Adrenal gland (tissue), 5 donors: Measurements from ENCODE around the gene FAM177B.

ENCODE experiments used
- POLR2A ChIP-seq, 2 donors: fragments of 450-650 bp; IDR thresholded peaks; one replicate each; pipeline ENCODE4 v1.6.1; 2017; ENCODE audit warnings: antibody characterized with exemption in 2 of 2, mild to moderate bottlenecking in 2 of 2, moderate library complexity in 1 of 2
- TF ChIP-seq, protein P1 (sequence below), 6 experiments: fragments of 450-650 bp in 4 of 6; fragments of 200-600 bp in 2 of 6; sonication (generic) in 1 of 6; IDR thresholded peaks; 1 replicate in 5 of 6; 2 replicates in 1 of 6; pipeline versions ENCODE4 v1.5.1 to v1.8.0; 2016 to 2021; ENCODE audit warnings: antibody characterized with exemption in 6 of 6, mild to moderate bottlenecking in 2 of 6, moderate library complexity in 1 of 6
- donor health status: DM: no; HTN: no; CAD: no.

DNA sequence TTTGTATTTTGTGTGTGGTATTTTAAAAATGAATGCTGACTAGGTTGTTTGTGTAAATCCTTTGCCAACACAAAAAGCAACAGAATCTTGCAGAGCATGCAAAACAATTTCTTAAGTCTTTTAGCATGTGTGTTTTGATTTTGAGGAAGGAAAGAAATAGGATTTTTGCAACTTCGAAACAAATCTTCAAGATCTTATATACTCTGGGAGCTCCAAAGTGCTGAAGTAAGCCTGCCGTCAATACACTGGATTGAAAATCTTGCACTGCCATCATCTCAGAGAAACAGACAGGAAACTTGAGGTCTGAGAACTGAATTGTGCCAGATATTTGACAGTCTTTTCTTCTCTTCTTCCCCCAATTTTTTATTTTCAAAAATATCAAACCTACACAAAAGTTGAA lies 48.5 kb downstream of the FAM177B start:
- TF ChIP-seq, protein P1, sequence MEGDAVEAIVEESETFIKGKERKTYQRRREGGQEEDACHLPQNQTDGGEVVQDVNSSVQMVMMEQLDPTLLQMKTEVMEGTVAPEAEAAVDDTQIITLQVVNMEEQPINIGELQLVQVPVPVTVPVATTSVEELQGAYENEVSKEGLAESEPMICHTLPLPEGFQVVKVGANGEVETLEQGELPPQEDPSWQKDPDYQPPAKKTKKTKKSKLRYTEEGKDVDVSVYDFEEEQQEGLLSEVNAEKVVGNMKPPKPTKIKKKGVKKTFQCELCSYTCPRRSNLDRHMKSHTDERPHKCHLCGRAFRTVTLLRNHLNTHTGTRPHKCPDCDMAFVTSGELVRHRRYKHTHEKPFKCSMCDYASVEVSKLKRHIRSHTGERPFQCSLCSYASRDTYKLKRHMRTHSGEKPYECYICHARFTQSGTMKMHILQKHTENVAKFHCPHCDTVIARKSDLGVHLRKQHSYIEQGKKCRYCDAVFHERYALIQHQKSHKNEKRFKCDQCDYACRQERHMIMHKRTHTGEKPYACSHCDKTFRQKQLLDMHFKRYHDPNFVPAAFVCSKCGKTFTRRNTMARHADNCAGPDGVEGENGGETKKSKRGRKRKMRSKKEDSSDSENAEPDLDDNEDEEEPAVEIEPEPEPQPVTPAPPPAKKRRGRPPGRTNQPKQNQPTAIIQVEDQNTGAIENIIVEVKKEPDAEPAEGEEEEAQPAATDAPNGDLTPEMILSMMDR (IDR thresholded peaks at IDR 0.05) = no peak
- no peak for TF ChIP-seq POLR2A (IDR thresholded peaks at IDR 0.05)
